Neuronal stem cell (in vitro differentiated cells): Measurements from ENCODE around the gene DCAF16.

Source experiments
- DNase-seq: peaks from one replicate; pipeline ENCODE4 v3.0.0-alpha.2; 2013; ENCODE audit warnings: low spot score
- H2AFZ ChIP-seq: one replicate; pipeline ENCODE4 v1.6.1; 2013; ENCODE audit warnings: mild to moderate bottlenecking, low read length, inconsistent platforms
- H2AK5ac ChIP-seq: 2 replicates; pipeline ENCODE4 v1.6.1; 2013; ENCODE audit warnings: low read depth, mild to moderate bottlenecking, inconsistent platforms, low read length, moderate library complexity, mixed read lengths
- H2BK120ac ChIP-seq: 2 replicates; pipeline ENCODE4 v1.6.1; 2013; ENCODE audit warnings: low read depth, mild to moderate bottlenecking, inconsistent platforms, low read length, moderate library complexity, mixed read lengths
- H2BK12ac ChIP-seq: one replicate; pipeline ENCODE4 v1.6.1; 2013; ENCODE audit warnings: low read length, inconsistent platforms
- H2BK15ac ChIP-seq: 2 replicates; pipeline ENCODE4 v1.6.1; 2013; ENCODE audit warnings: mild to moderate bottlenecking, low read length, inconsistent platforms, mixed read lengths
- H2BK5ac ChIP-seq: one replicate; pipeline ENCODE4 v1.6.1; 2013; ENCODE audit warnings: inconsistent platforms, mild to moderate bottlenecking, low read length, moderate library complexity
- H3K14ac ChIP-seq: one replicate; pipeline ENCODE4 v1.6.1; 2013; ENCODE audit warnings: low read length, inconsistent platforms
- H3K18ac ChIP-seq: 2 replicates; pipeline ENCODE4 v1.6.1; 2013; ENCODE audit warnings: low read length, inconsistent platforms
- H3K23ac ChIP-seq: 2 replicates; pipeline ENCODE4 v1.6.1; 2013; ENCODE audit warnings: low read depth, mild to moderate bottlenecking, mixed read lengths, low read length, inconsistent platforms; ENCODE audit not compliant: poor library complexity
- H3K27ac ChIP-seq: replicated peaks from 3 replicates; pipeline ENCODE4 v1.5.1; 2013; ENCODE audit warnings: low read length, inconsistent platforms
- H3K27me3 ChIP-seq, 3 experiments: 2 replicates each; pipeline ENCODE4 v1.6.1; 2013; ENCODE audit warnings: low read length in 3 of 3, mild to moderate bottlenecking in 2 of 3, inconsistent platforms in 1 of 3, low read depth in 1 of 3, mixed read lengths in 1 of 3, moderate library complexity in 1 of 3; ENCODE audit not compliant: control insufficient read depth in 3 of 3, insufficient read depth in 3 of 3
- H3K36me3 ChIP-seq, 2 donors: replicated peaks in 1 of 2; 2 replicates each; pipeline ENCODE4 v1.6.1; 2013; ENCODE audit warnings: low read length in 2 of 2; ENCODE audit not compliant: control insufficient read depth in 2 of 2, insufficient read depth in 2 of 2
- H3K4ac ChIP-seq: 2 replicates; pipeline ENCODE4 v1.6.1; 2013; ENCODE audit warnings: inconsistent platforms, mild to moderate bottlenecking, low read length, moderate library complexity
- H3K4me1 ChIP-seq, 2 donors: 1 replicate in 1 of 2; 2 replicates in 1 of 2; pipeline ENCODE4 v1.6.1; 2013; ENCODE audit warnings: low read length in 2 of 2, low read depth in 1 of 2; ENCODE audit not compliant: control insufficient read depth in 2 of 2, insufficient read depth in 1 of 2
- H3K4me2 ChIP-seq: one replicate; pipeline ENCODE4 v1.6.1; 2013; ENCODE audit warnings: mild to moderate bottlenecking, low read length, inconsistent platforms; ENCODE audit not compliant: insufficient read depth, poor library complexity, severe bottlenecking
- H3K4me3 ChIP-seq, 2 donors: 2 replicates each; pipeline ENCODE4 v1.5.1; 2013; ENCODE audit warnings: low read length in 2 of 2, mild to moderate bottlenecking in 2 of 2, inconsistent platforms in 1 of 2, moderate library complexity in 1 of 2
- H3K79me1 ChIP-seq: one replicate; pipeline ENCODE4 v1.6.1; 2013; ENCODE audit warnings: low read depth, mild to moderate bottlenecking, inconsistent platforms, low read length, moderate library complexity
- H3K9ac ChIP-seq: one replicate; pipeline ENCODE4 v1.6.1; 2013; ENCODE audit warnings: mild to moderate bottlenecking, low read depth, low read length, inconsistent platforms; ENCODE audit not compliant: poor library complexity
- H3K9me3 ChIP-seq, 2 donors: replicated peaks in 1 of 2; 2 replicates each; pipeline versions ENCODE3 to v1.6.1; 2013; ENCODE audit warnings: low read length in 2 of 2, mild to moderate bottlenecking in 2 of 2, inconsistent platforms in 1 of 2, low read depth in 1 of 2, mixed read lengths in 1 of 2, moderate library complexity in 1 of 2; ENCODE audit not compliant: control insufficient read depth in 2 of 2, insufficient read depth in 1 of 2
- H4K8ac ChIP-seq: one replicate; pipeline ENCODE4 v1.6.1; 2013; ENCODE audit warnings: low read depth, mild to moderate bottlenecking, inconsistent platforms, low read length, moderate library complexity
- H4K91ac ChIP-seq: one replicate; pipeline ENCODE4 v1.6.1; 2013; ENCODE audit warnings: low read length, low read depth, mild to moderate bottlenecking, inconsistent platforms; ENCODE audit not compliant: poor library complexity
- WGBS, 2 donors: extraction: QIAGEN DNeasy Blood & Tissue Kit; methylation state at CpG; one replicate each; pipeline ENCODE4 v1.1.7; 2013; ENCODE audit warnings: missing lambda C conversion rate in 2 of 2, mixed read lengths in 1 of 2; ENCODE audit not compliant: insufficient read length in 2 of 2, insufficient replicate concordance in 1 of 2; ENCODE audit errors: extremely low coverage in 2 of 2; 5-methylcytosine and 5-hydroxymethylcytosine counted together

DCAF16 gene

DNA sequence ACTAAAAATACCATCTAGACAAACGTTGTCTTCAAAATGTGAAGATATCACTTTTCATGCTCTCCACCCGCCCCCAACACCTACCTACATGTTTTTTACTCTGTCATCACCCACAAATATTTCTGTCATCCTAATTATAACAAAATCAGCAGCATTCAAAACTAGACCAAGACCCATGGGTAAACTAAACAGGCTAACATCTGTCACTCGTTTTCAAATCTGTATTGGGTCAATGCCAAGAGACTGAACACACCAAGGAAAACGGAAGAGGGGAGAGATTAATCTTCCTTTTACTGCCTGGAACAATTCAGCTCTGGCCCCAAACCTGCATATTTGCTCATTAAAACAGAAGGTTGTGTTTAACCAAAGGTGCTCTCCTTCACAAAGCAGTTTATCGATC, 46.6 kb downstream of the DCAF16 start:
- no peak overlapping the region for H3K18ac ChIP-seq
- no peak overlapping the region for H3K27ac ChIP-seq

DNA sequence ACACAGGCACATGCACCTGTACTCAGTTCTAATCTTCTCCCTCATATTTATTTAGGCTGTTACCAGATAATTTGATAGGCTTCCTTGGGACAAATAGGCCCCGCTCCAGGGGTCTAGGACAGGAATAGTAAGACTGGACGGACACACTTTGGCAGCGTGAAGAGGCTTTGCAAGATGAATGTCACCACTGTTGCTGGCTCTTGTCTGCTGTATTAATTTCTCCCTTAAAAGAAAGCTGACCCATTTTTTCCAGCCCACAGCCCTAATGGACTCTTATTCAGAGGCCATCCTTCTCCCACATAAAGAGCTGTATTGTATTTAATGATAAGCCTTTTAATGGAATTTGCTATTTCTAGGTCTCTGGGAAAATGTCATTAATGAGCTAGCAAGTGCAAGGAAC, 47.1 kb downstream of the DCAF16 start:
- H3K4ac ChIP-seq, result no peak overlapping the region
- H3K14ac ChIP-seq, result no peak overlapping the region
- H4K91ac ChIP-seq, result no peak overlapping the region
- H3K4me1 ChIP-seq, result no peaks in the 10 kb centered on the region
- no peak overlapping the region for H2AK5ac ChIP-seq
- H3K79me1 ChIP-seq, result no peaks in the 10 kb centered on the region
- no peak overlapping the region for H2BK120ac ChIP-seq
- H2BK5ac ChIP-seq, result no peak overlapping the region
- no peaks in the 10 kb centered on the region for H3K9me3 ChIP-seq
- H2BK15ac ChIP-seq, result no peak overlapping the region
- H3K4me3 ChIP-seq, result no peak overlapping the region
- H3K23ac ChIP-seq, result no peak overlapping the region
- no peaks in the 10 kb centered on the region for H3K36me3 ChIP-seq
- H2BK12ac ChIP-seq, result no peak overlapping the region
- H3K18ac ChIP-seq, result no peak overlapping the region
- no peak overlapping the region for H3K4me2 ChIP-seq
- no peak overlapping the region for H3K27ac ChIP-seq
- no peak overlapping the region for H4K8ac ChIP-seq
- H2AFZ ChIP-seq, result no peak overlapping the region
- H3K9ac ChIP-seq, result no peak overlapping the region
- H3K27me3 ChIP-seq, result no peaks in the 10 kb centered on the region
- WGBS, 2 donors, result no CpG with 5 or more reads among the region's 3 CpGs
- DNase-seq, result no peak

More for the DNA sequence above, 46.6 kb downstream of the DCAF16 start:
- Histone ChIP-seq H3K4me1 (no peaks in the 10 kb centered on the region), H3K4me2 (no peak overlapping the region), H2AFZ (no peak overlapping the region), H3K4ac (no peak overlapping the region), H3K23ac (no peak overlapping the region), H2BK120ac (no peak overlapping the region), H3K9me3 (no peaks in the 10 kb centered on the region), H2BK12ac (no peak overlapping the region), H3K14ac (no peak overlapping the region), H4K8ac (no peak overlapping the region), H3K4me3 (no peak overlapping the region), H3K27me3 (no peaks in the 10 kb centered on the region), H3K9ac (no peak overlapping the region), H3K36me3 (no peaks in the 10 kb centered on the region), H2BK15ac (no peak overlapping the region), H4K91ac (no peak overlapping the region), H3K79me1 (no peaks in the 10 kb centered on the region), H2BK5ac (no peak overlapping the region), H2AK5ac (no peak overlapping the region)
- WGBS, 2 donors, result no CpG with 5 or more reads among the region's 5 CpGs
- no peak for DNase-seq

DNA sequence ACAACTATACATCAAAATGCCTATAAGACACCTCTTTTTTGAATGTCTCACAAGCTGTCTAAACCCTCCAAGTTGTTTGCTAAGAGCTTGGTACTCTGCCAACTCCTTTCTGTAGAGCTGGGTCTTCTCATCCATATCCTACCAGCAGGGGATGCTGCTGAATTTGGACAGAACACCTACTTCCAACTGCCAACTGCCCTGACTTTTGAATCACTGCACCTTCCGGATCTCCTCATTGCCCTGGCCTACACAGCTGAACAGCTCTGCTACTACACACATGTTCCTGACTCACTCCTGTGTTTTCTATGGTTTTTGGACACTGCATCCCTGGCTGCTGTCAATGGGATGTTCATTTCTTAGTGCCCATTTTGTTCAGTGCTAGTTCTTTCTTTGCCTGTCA, 47.8 kb downstream of the DCAF16 start:
- no peak overlapping the region for H3K18ac ChIP-seq
- H3K4ac ChIP-seq, result no peak overlapping the region
- no peaks in the 10 kb centered on the region for H3K9me3 ChIP-seq
- H3K27ac ChIP-seq, result no peak overlapping the region
- H2AFZ ChIP-seq, result no peak overlapping the region
- H3K4me2 ChIP-seq, result no peak overlapping the region
- H2BK15ac ChIP-seq, result no peak overlapping the region
- WGBS, 2 donors, result no CpG with 5 or more reads among the region's 1 CpG
- H3K23ac ChIP-seq, result no peak overlapping the region
- no peak overlapping the region for H4K91ac ChIP-seq
- no peak overlapping the region for H4K8ac ChIP-seq
- no peak overlapping the region for H3K9ac ChIP-seq
- H2BK5ac ChIP-seq, result no peak overlapping the region
- H3K36me3 ChIP-seq, result no peaks in the 10 kb centered on the region
- DNase-seq, result no peak
- H3K4me1 ChIP-seq, result no peaks in the 10 kb centered on the region
- H3K4me3 ChIP-seq, result no peak overlapping the region
- no peak overlapping the region for H2BK12ac ChIP-seq
- H2AK5ac ChIP-seq, result no peak overlapping the region
- no peak overlapping the region for H2BK120ac ChIP-seq
- H3K27me3 ChIP-seq, result no peaks in the 10 kb centered on the region
- H3K14ac ChIP-seq, result no peak overlapping the region
- H3K79me1 ChIP-seq, result no peaks in the 10 kb centered on the region

DNA sequence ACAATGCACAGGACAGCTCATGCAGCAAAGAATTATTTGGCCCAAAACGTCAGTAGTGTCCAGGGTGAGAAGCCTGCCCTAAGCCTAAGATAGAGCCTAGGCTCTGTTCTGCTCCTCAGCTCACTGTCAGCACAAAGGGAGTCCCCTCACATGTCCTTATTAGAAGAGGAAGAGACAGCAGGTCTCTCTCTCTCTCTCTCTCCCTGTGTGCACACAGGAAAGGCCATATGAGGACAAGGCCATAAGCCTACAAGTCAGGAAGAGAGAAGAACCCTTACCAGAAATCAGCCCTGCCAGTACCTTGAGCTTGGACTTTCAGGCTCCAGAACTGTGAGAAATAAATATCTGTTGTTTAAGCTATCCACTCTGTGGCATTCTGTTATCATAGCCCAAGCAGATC, 49.5 kb downstream of the DCAF16 start:
- H3K79me1 ChIP-seq, result no peaks in the 10 kb centered on the region
- H3K9ac ChIP-seq, result no peak overlapping the region
- H2BK12ac ChIP-seq, result no peak overlapping the region
- no peak overlapping the region for H2BK15ac ChIP-seq
- no CpG with 5 or more reads among the region's 1 CpG for WGBS, 2 donors
- no peak overlapping the region for H3K27ac ChIP-seq
- no peaks in the 10 kb centered on the region for H3K27me3 ChIP-seq
- no peak overlapping the region for H3K23ac ChIP-seq
- no peak overlapping the region for H3K4me2 ChIP-seq
- H3K4ac ChIP-seq, result no peak overlapping the region
- no peak overlapping the region for H4K91ac ChIP-seq
- no peak overlapping the region for H2AFZ ChIP-seq
- H3K4me1 ChIP-seq, result no peaks in the 10 kb centered on the region
- H3K9me3 ChIP-seq, result no peaks in the 10 kb centered on the region
- H2BK5ac ChIP-seq, result no peak overlapping the region
- no peak overlapping the region for H2AK5ac ChIP-seq
- H2BK120ac ChIP-seq, result no peak overlapping the region
- no peak overlapping the region for H4K8ac ChIP-seq
- no peak overlapping the region for H3K18ac ChIP-seq
- H3K14ac ChIP-seq, result no peak overlapping the region
- DNase-seq, result no peak
- H3K4me3 ChIP-seq, result no peak overlapping the region
- H3K36me3 ChIP-seq, result no peaks in the 10 kb centered on the region
